ENCODE data around the gene GH1.

- TF ChIP-seq EZH2 (IDR thresholded peaks at IDR 0.05; ENCODE audit: insufficient read depth, poor library complexity, severe bottlenecking) (no peak), EZH2phosphoT487 (IDR thresholded peaks at IDR 0.05; ENCODE audit: insufficient read depth, low read depth) (no peak)
Measured at GRCh38 chr17:63911041-63911635, 7.5 kb downstream of the GH1 start, which contains the start of gene CSHL1.

Data from GM23248 (cell line).